ENCODE results near the gene ABCC11.

DNA sequence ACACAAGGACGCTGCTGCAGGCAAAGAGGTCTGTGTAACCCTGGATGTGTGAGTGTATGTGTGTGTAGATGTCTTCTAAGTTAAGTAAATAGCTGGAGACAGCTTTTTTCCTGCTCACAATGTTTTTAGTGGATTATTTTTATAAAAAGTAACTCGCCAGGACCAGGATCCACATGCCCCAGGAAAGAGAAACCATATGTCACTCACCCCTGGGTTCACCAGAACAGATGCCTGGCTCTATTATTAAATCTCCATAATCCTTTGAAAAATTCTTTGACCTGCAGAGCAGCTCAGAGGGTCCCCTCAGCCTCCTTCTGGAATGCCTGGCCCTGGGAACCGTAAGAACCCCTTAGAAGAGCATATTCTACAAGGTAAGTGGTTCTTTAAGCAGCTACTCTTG, 109.5 kb downstream of the ABCC11 start:
- TF ChIP-seq, protein P1, sequence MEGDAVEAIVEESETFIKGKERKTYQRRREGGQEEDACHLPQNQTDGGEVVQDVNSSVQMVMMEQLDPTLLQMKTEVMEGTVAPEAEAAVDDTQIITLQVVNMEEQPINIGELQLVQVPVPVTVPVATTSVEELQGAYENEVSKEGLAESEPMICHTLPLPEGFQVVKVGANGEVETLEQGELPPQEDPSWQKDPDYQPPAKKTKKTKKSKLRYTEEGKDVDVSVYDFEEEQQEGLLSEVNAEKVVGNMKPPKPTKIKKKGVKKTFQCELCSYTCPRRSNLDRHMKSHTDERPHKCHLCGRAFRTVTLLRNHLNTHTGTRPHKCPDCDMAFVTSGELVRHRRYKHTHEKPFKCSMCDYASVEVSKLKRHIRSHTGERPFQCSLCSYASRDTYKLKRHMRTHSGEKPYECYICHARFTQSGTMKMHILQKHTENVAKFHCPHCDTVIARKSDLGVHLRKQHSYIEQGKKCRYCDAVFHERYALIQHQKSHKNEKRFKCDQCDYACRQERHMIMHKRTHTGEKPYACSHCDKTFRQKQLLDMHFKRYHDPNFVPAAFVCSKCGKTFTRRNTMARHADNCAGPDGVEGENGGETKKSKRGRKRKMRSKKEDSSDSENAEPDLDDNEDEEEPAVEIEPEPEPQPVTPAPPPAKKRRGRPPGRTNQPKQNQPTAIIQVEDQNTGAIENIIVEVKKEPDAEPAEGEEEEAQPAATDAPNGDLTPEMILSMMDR (CRISPR knock-in tag; IDR thresholded peaks at IDR 0.05), result no peak
- no peak for TF ChIP-seq HNRNPLL (IDR thresholded peaks at IDR 0.05; ENCODE audit: low read depth, low read length, poor library complexity, severe bottlenecking)
- no peak for TF ChIP-seq MIER3 (CRISPR knock-in tag; IDR thresholded peaks at IDR 0.05; ENCODE audit: borderline replicate concordance)

Measured in HepG2 (cell line).